Astrocyte of the spinal cord (primary cell): ENCODE data around the gene MEGF11.

Source experiments
- DNase-seq: peaks from one replicate; pipeline ENCODE4 v3.0.0; 2011; ENCODE audit warnings: low read depth, low spot score
- H3K4me3 ChIP-seq: 2 replicates; pipeline ENCODE4 v1.5.1; 2011; ENCODE audit warnings: low read depth, mild to moderate bottlenecking, low read length, moderate library complexity
- in situ Hi-C: cut with HindIII; loops from 2 replicates; pipeline ENCODE4 v1.10.0; 2017; ENCODE audit warnings: low sequenced_read_pairs
- TF ChIP-seq, protein P1 (sequence below): IDR thresholded peaks from 2 replicates; pipeline ENCODE4 v1.5.1; 2012; ENCODE audit warnings: low read depth, mild to moderate bottlenecking, low read length, inconsistent platforms

Gene MEGF11

DNA sequence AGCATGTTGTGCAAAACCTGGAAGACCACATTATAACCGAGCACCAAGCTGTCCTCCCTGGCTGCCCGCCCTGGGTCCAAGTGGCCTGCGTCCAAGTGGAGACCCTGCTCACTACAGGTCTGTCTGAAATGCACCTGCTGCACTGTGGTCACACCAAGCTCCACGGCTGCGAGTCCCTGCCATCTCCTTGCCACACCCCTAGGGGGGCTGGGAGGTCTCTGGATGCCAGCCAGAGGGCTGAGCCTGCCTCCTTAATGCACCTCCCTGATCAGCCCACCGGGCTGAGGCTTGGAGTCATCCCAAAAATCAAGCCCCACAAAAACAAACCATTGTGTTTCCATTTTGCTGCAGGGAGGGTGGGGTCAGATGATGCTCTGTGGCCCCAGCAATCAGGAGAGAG lies 187.1 kb downstream of the MEGF11 start:
- no peak for DNase-seq
- no peak overlapping the region for H3K4me3 ChIP-seq
- in situ Hi-C loops, result no loop called here
- TF ChIP-seq, protein P1, sequence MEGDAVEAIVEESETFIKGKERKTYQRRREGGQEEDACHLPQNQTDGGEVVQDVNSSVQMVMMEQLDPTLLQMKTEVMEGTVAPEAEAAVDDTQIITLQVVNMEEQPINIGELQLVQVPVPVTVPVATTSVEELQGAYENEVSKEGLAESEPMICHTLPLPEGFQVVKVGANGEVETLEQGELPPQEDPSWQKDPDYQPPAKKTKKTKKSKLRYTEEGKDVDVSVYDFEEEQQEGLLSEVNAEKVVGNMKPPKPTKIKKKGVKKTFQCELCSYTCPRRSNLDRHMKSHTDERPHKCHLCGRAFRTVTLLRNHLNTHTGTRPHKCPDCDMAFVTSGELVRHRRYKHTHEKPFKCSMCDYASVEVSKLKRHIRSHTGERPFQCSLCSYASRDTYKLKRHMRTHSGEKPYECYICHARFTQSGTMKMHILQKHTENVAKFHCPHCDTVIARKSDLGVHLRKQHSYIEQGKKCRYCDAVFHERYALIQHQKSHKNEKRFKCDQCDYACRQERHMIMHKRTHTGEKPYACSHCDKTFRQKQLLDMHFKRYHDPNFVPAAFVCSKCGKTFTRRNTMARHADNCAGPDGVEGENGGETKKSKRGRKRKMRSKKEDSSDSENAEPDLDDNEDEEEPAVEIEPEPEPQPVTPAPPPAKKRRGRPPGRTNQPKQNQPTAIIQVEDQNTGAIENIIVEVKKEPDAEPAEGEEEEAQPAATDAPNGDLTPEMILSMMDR, result no peak

DNA sequence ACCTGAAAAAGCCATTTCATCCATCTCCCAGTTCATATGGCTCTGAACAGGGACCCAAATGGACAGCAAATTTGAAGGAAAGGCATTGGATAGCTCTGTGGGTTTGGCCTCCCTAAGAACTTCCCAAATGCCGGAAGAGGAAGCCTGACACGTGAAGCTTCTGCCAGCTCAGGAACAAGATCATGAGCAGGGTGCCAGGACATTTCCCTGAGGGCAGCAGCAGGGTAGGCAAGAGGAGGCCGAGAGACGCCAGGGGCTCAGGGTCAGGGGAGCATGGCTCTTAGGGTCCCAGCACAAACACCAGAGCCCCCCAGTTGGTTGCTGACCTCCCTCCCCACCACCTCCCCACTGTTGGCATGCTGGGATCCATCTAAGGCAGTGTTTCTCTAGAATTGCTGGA lies 187.5 kb downstream of the MEGF11 start:
- no peak overlapping the region for H3K4me3 ChIP-seq

DNA sequence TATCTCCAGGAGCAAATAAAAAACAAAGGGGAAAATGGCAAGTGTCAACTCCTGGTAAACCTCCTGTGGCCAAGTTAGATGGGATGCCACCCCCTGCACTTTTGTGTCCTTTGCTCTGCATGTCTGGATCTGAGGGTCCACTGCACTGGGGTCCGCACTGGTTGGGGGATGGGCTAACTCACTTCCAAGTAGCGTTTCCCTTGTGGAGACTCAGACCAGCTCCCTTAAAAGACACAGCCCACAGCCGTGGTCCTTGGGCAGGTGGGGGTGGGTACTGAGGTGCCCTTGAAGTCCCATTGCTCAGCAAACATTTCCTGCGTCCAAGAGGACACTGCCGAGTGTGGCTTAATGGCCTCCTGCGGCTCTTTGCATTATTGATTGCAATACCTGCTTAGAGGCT lies 188.2 kb downstream of the MEGF11 start:
- TF ChIP-seq, protein P1, result no peak
- DNase-seq, result no peak
- in situ Hi-C loops, result no loop called here
- no peak overlapping the region for H3K4me3 ChIP-seq

More for the DNA sequence above, 187.5 kb downstream of the MEGF11 start:
- DNase-seq, result no peak
- TF ChIP-seq, protein P1, result no peak
- in situ Hi-C loops, result no loop called here

DNA sequence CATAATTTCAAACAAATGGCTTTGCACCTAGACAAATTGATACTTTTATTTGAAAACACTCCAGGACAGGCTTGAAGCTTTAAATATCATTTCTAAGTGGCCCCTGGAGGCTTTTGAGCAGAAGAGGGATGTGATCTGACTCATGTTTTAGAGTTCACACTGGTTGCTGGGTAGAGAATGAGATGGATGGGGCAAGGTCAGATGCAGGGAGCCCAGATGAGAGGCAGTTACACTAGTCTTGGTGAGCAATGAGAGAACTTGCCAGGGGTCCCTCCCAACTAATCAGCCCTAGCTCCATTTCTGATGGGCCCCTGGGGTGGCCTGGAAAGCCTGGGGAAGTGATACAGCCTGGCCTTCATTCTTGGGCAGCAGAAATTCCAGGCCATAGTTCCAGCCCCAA lies 190.4 kb downstream of the MEGF11 start:
- no peak overlapping the region for H3K4me3 ChIP-seq
- in situ Hi-C loops, result no loop called here
- DNase-seq, result no peak
- TF ChIP-seq, protein P1, result no peak

DNA sequence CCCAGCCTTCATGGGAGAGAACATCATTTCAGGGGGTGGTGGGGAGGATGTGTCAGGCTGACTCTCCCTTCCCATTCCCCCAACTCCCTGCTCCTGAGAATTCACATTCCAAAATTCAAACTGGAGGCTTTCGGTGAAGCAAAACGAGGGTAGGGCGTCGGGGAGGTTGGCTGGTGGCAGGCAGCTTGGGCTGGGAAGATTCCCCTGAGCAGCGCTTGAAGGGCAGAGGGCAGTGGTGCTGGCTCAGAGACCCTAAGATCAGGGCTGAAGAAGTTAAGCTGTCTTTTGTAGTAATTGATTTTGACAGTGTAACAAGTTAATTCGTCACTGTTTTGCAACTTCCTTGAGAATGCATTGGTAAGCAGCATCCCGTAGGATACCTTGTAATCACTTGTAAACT lies 196.5 kb downstream of the MEGF11 start:
- DNase-seq, result no peak
- H3K4me3 ChIP-seq, result no peak overlapping the region
- TF ChIP-seq, protein P1, result no peak
- in situ Hi-C loops, result no loop called here

DNA sequence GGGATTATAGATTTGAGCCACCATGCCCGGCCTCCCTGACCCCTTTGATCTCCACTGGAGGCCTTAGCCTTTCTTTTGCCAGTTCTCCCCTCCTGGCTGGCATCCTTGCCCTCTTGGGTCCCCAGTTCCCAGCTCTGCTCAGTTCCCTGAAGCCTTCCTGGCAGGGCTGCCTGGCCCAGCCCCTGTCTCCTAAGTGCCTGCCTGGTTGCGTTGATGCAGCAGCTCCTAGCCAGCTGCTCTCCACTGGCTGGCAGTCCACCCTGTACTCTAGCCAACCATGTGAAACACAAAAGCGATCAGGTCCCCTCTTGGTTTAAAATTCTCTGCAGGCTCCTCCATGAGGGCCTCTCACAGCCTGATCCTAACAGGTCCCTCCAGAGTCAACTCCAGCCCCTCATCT lies 199.6 kb downstream of the MEGF11 start:
- TF ChIP-seq, protein P1, result no peak
- in situ Hi-C loops, result no loop called here
- no peak for DNase-seq
- no peak overlapping the region for H3K4me3 ChIP-seq

DNA sequence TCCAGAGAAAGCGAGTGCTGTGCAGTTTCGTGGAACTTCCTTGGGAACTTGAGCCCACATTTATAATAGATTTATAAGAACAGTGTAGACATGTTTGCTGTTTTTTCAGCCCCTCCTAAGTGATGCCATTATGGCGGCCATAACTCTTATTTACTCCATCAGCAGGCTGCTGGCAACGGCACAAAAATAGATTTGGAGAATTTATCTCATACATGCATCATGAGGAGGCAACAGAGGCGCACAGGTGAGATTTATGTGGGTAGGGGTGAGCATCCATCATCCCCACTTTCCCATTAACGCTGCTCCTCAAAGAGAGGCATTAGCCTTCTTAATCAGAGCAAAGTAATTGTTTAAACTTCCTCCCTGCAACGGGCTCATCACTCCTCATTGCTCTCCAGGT lies 201.7 kb downstream of the MEGF11 start:
- TF ChIP-seq, protein P1, result no peak

More for the DNA sequence above, 201.7 kb downstream of the MEGF11 start:
- no peak overlapping the region for H3K4me3 ChIP-seq
- in situ Hi-C loops, result no loop called here
- no peak for DNase-seq
